Naive B cell (primary cell): ENCODE data around the gene C15orf39. TPM values are rescaled to one million over a fixed set of nuclear protein-coding genes. Genes with fewer than 3 reads are reported as not detected.
A peak's percentile ranks its signal among the peaks of the same experiment; 100 is the strongest.

ENCODE experiments used
- ATAC-seq, 2 donors: fragments of 150-1000 bp; cut with Tn5 transposase; 2 replicates each; pipeline ENCODE4 v1.10.0; 2021; ENCODE audit warnings: low read depth in 2 of 2, mild to moderate bottlenecking in 2 of 2, moderate library complexity in 2 of 2
- DNase-seq: peaks from one replicate; pipeline ENCODE4 v3.0.0; 2022
- H3K27ac Mint-ChIP-seq, 6 donors: one replicate each; pipeline ENCODE4 v1.8.0; 2020 to 2022; ENCODE audit warnings: mild to moderate bottlenecking in 6 of 6, mixed read lengths in 6 of 6, moderate library complexity in 5 of 6, inconsistent platforms in 2 of 6
- H3K27me3 Mint-ChIP-seq, 3 donors: one replicate each; pipeline ENCODE4 v1.8.0; 2021 to 2022; ENCODE audit warnings: mixed read lengths in 3 of 3, mild to moderate bottlenecking in 1 of 3
- H3K36me3 Mint-ChIP-seq, 2 donors: one replicate each; pipeline ENCODE4 v1.8.0; 2020 to 2022; ENCODE audit warnings: mixed read lengths in 2 of 2, inconsistent platforms in 1 of 2, mild to moderate bottlenecking in 1 of 2
- H3K4me1 Mint-ChIP-seq, 3 donors: one replicate each; pipeline ENCODE4 v1.8.0; 2020 to 2022; ENCODE audit warnings: mixed read lengths in 3 of 3, inconsistent platforms in 1 of 3, mild to moderate bottlenecking in 1 of 3, moderate library complexity in 1 of 3
- H3K4me3 Mint-ChIP-seq, 8 donors: one replicate each; pipeline ENCODE4 v1.8.0; 2020 to 2022; ENCODE audit warnings: mild to moderate bottlenecking in 8 of 8, mixed read lengths in 8 of 8, moderate library complexity in 8 of 8, inconsistent platforms in 2 of 8
- H3K9me3 Mint-ChIP-seq, 7 donors: one replicate each; pipeline ENCODE4 v1.8.0; 2020 to 2022; ENCODE audit warnings: mixed read lengths in 7 of 7, mild to moderate bottlenecking in 5 of 7, inconsistent platforms in 2 of 7, moderate library complexity in 1 of 7
- polyA plus RNA-seq, 6 donors: library from polyadenylated mRNA; unstranded; fragments of 300-500 nt; fragmentation: Illumina TruSeq; gene quantifications; one replicate each; pipeline ENCODE4 v1.2.3, GENCODE V29; 2021; ENCODE audit warnings: low read depth in 6 of 6

C15orf39 gene
- polyA plus RNA-seq, 6 donors from 2014 or later, result 0.40 to 3.6 (median 1.4) TPM

GRCh38 chr15:75194397-75194796 lies 7.3 kb upstream of the C15orf39 start:
- H3K4me3 Mint-ChIP-seq, result no peak overlapping the region
- H3K9me3 Mint-ChIP-seq, result peaks cover 0 to 7% (median 3%) of the 10 kb centered on the region in 7 donors
- no peak for ATAC-seq
- peaks cover 28 to 79% (median 44%) of the 10 kb centered on the region in 3 donors for H3K27me3 Mint-ChIP-seq
- H3K27ac Mint-ChIP-seq, result peak overlapping the region in 1 of 6 donors; percentile 22
- H3K4me1 Mint-ChIP-seq, result no peaks in the 10 kb centered on the region
- no peak for DNase-seq
- H3K36me3 Mint-ChIP-seq, result no peaks in the 10 kb centered on the region

- H3K4me3 Mint-ChIP-seq, result no peak overlapping the region
- H3K4me1 Mint-ChIP-seq, result peaks cover 0 to 1% (median 0%) of the 10 kb centered on the region in 3 donors
- ATAC-seq (peak in 1 of 2 donors; percentile 25), DNase-seq (no peak)
- H3K27me3 Mint-ChIP-seq, result peaks cover 28 to 85% (median 47%) of the 10 kb centered on the region in 3 donors
- H3K27ac Mint-ChIP-seq, result no peak overlapping the region
- no peaks in the 10 kb centered on the region for H3K36me3 Mint-ChIP-seq
- peaks cover 0 to 7% (median 3%) of the 10 kb centered on the region in 7 donors for H3K9me3 Mint-ChIP-seq
Observed at GRCh38 chr15:75195122-75195765, 6.4 kb upstream of the C15orf39 start.

GRCh38 chr15:75195766-75196241 lies 5.9 kb upstream of the C15orf39 start:
- Mint-ChIP-seq H3K4me1 (peaks cover 2 to 4% (median 4%) of the 10 kb centered on the region in 3 donors), H3K27ac (no peak overlapping the region), H3K9me3 (peaks cover 0 to 4% (median under 1%) of the 10 kb centered on the region in 7 donors), H3K27me3 (peaks cover 22 to 88% (median 48%) of the 10 kb centered on the region in 3 donors), H3K36me3 (no peaks in the 10 kb centered on the region), H3K4me3 (no peak overlapping the region)
- ATAC-seq, result no peak
- no peak for DNase-seq

- peaks cover 0 to 2% (median 0%) of the 10 kb centered on the region in 7 donors for H3K9me3 Mint-ChIP-seq
- ATAC-seq, result no peak
- no peak for DNase-seq
- no peak overlapping the region for H3K4me3 Mint-ChIP-seq
- H3K27me3 Mint-ChIP-seq, result peaks cover 20 to 81% (median 46%) of the 10 kb centered on the region in 3 donors
- H3K4me1 Mint-ChIP-seq, result peaks cover 9 to 14% (median 11%) of the 10 kb centered on the region in 3 donors
- peak overlapping the region in 1 of 6 donors; percentile 64 for H3K27ac Mint-ChIP-seq
- no peaks in the 10 kb centered on the region for H3K36me3 Mint-ChIP-seq
Observed at GRCh38 chr15:75197062-75197630, 4.5 kb upstream of the C15orf39 start.

GRCh38 chr15:75198560-75199356 lies 2.9 kb upstream of the C15orf39 start:
- peaks cover 20 to 65% (median 34%) of the 10 kb centered on the region in 3 donors for H3K27me3 Mint-ChIP-seq
- H3K4me3 Mint-ChIP-seq, result peak overlapping the region in 2 of 8 donors; percentile 68 to 88
- peaks cover 0 to 2% (median 0%) of the 10 kb centered on the region in 7 donors for H3K9me3 Mint-ChIP-seq
- ATAC-seq (no peak), DNase-seq (no peak)
- H3K27ac Mint-ChIP-seq, result no peak overlapping the region
- no peaks in the 10 kb centered on the region for H3K36me3 Mint-ChIP-seq
- peaks cover 11 to 30% (median 15%) of the 10 kb centered on the region in 3 donors for H3K4me1 Mint-ChIP-seq

- no peak for DNase-seq
- H3K4me3 Mint-ChIP-seq, result peak overlapping the region in 2 of 8 donors; percentile 68 to 88
Observed at GRCh38 chr15:75199357-75199940, 2.2 kb upstream of the C15orf39 start.

GRCh38 chr15:75200391-75200764 lies 1.3 kb upstream of the C15orf39 start:
- Mint-ChIP-seq H3K4me3 (peak overlapping the region; percentile 77 to 96 (median 90)), H3K27ac (peak overlapping the region in 2 of 6 donors; percentile 20 to 97), H3K27me3 (peaks cover 10 to 50% (median 32%) of the 10 kb centered on the region in 3 donors), H3K36me3 (no peaks in the 10 kb centered on the region), H3K9me3 (peaks cover 0 to 2% (median 0%) of the 10 kb centered on the region in 7 donors), H3K4me1 (peaks cover 17 to 44% (median 32%) of the 10 kb centered on the region in 3 donors)
- DNase-seq (no peak), ATAC-seq (no peak)

More at GRCh38 chr15:75199357-75199940, 2.2 kb upstream of the C15orf39 start:
- Mint-ChIP-seq H3K4me1 (peaks cover 11 to 37% (median 22%) of the 10 kb centered on the region in 3 donors), H3K27ac (no peak overlapping the region), H3K27me3 (peaks cover 14 to 59% (median 32%) of the 10 kb centered on the region in 3 donors), H3K9me3 (peaks cover 0 to 2% (median 0%) of the 10 kb centered on the region in 7 donors), H3K36me3 (no peaks in the 10 kb centered on the region)
- no peak for ATAC-seq

GRCh38 chr15:75200765-75201615 lies 692 bp upstream of the C15orf39 start:
- DNase-seq, result no peak
- Mint-ChIP-seq H3K9me3 (peaks cover 0 to 2% (median 0%) of the 10 kb centered on the region in 7 donors), H3K27me3 (peaks cover 10 to 44% (median 32%) of the 10 kb centered on the region in 3 donors), H3K36me3 (no peaks in the 10 kb centered on the region), H3K4me1 (peaks cover 17 to 44% (median 32%) of the 10 kb centered on the region in 3 donors), H3K27ac (peak overlapping the region; percentile 69 to 97 (median 95)), H3K4me3 (peak overlapping the region; percentile 85 to 96 (median 92))
- ATAC-seq, result no peak

GRCh38 chr15:75202251-75203016 lies 752 bp downstream of the C15orf39 start:
- DNase-seq (peak; percentile 89), ATAC-seq (peak; percentile 70 to 74)
- Mint-ChIP-seq H3K27me3 (peaks cover 10 to 31% (median 24%) of the 10 kb centered on the region in 3 donors), H3K4me1 (peaks cover 17 to 44% (median 32%) of the 10 kb centered on the region in 3 donors), H3K36me3 (no peaks in the 10 kb centered on the region), H3K9me3 (peaks cover 0 to 2% (median 0%) of the 10 kb centered on the region in 7 donors), H3K4me3 (peak overlapping the region; percentile 85 to 92 (median 88)), H3K27ac (peak overlapping the region; percentile 87 to 97 (median 96))

- ATAC-seq, result no peak
- H3K27me3 Mint-ChIP-seq, result peaks cover 10 to 26% (median 21%) of the 10 kb centered on the region in 3 donors
- DNase-seq, result no peak
- no peaks in the 10 kb centered on the region for H3K36me3 Mint-ChIP-seq
- peaks cover 0 to 1% (median 0%) of the 10 kb centered on the region in 7 donors for H3K9me3 Mint-ChIP-seq
- H3K27ac Mint-ChIP-seq, result peak overlapping the region; percentile 87 to 97 (median 96)
- peaks cover 17 to 44% (median 32%) of the 10 kb centered on the region in 3 donors for H3K4me1 Mint-ChIP-seq
- peak overlapping the region; percentile 85 to 92 (median 88) for H3K4me3 Mint-ChIP-seq
Observed at GRCh38 chr15:75203017-75203907, 1.6 kb downstream of the C15orf39 start.

- peaks cover 9 to 22% (median 16%) of the 10 kb centered on the region in 3 donors for H3K27me3 Mint-ChIP-seq
- H3K36me3 Mint-ChIP-seq, result peaks cover 0 to 5% of the 10 kb centered on the region in 2 donors
- no peak for DNase-seq
- peak overlapping the region in 6 of 8 donors; percentile 19 to 92 (median 88) for H3K4me3 Mint-ChIP-seq
- ATAC-seq, result no peak
- peaks cover 17 to 44% (median 32%) of the 10 kb centered on the region in 3 donors for H3K4me1 Mint-ChIP-seq
- peak overlapping the region in 5 of 6 donors; percentile 53 to 95 (median 91) for H3K27ac Mint-ChIP-seq
- no peaks in the 10 kb centered on the region for H3K9me3 Mint-ChIP-seq
Observed at GRCh38 chr15:75203908-75204263, 2.2 kb downstream of the C15orf39 start.
